Measurements from ENCODE around the gene NYAP2. TPM values are rescaled to one million over a fixed set of nuclear protein-coding genes. Genes with fewer than 3 reads are reported as not detected.

The NYAP2 gene
- polyA plus RNA-seq: under 1 TPM; 0.08 to 0.09 TPM

DNA sequence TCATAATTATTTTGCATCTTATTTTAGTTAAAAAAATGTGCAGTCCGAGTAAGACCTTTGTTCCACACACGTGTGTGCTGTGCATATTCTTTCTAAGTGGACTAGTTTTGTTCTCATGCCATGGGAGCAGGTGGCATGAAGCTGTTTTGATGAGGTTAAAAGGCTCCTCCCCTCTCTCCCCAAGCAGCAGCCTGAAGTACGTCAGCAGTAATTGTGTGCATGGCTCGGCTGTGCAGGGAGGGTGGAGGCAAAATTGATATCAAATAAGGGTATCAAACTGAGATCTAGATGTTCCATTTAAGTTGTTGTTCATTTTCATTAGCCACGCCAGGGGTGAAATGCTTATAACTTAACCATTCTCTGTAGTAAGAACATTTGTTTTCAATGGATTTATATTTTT lies at the start of gene NYAP2:
NYAP2 (plus strand) TSS at position 207 of the 400 bp plus-strand sequence. CDS start 9,171 bp downstream, outside the sequence.
- no peak within 1 kb of the TSS for H3K4me3 ChIP-seq (ENCODE audit: low read depth in 1 of 2, low read length in 2 of 2)
- H3K36me3 ChIP-seq (ENCODE audit: control insufficient read depth in 2 of 2, insufficient read depth in 2 of 2, low read length in 1 of 2): no peaks in the 10 kb centered on the region
- H3K9me3 ChIP-seq (ENCODE audit: control insufficient read depth in 2 of 2, insufficient read depth in 1 of 2, low read depth in 1 of 2, low read length in 1 of 2): no peaks in the 10 kb centered on the region
- H3K4me1 ChIP-seq (ENCODE audit: control insufficient read depth in 2 of 2, insufficient read depth in 2 of 2, low read length in 1 of 2): no peaks in the 10 kb centered on the region
- WGBS, 2 donors: 57 to 67% methylated on average over 5 of the region's 5 CpGs
- H3K27ac ChIP-seq (ENCODE audit: low read depth in 2 of 2, low read length in 1 of 2): no peak within 1 kb of the TSS
- no peaks in the 10 kb centered on the region for H3K27me3 ChIP-seq (ENCODE audit: control insufficient read depth in 1 of 2, insufficient read depth in 2 of 2, low read length in 2 of 2)

DNA sequence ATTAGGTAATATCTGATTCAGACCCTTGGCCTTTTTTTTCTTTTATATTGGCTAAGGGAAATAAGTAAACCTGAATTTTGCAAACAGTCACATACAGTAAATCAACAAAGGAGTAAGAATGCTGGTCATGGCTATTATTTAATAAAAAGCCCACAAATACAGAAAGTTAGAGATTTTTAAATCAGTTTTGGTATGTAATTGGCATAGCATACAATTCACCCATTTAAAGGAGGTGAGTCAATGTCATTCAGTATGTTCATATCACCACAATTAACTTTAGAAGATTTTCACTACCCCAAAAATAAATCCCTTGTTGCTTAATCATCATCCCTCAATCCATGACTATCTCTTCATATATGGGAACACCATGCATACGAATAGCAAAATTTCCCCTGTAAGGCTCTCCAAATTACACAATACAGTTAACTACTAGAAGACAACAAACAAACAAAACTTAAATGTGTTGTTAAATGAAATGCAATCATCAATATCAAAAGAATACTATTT lies 45.9 kb upstream of the NYAP2 start:
- Histone ChIP-seq H3K4me1 (ENCODE audit: control insufficient read depth in 2 of 2, insufficient read depth in 2 of 2, low read length in 1 of 2) (no peaks in the 10 kb centered on the region), H3K9me3 (ENCODE audit: control insufficient read depth in 2 of 2, insufficient read depth in 1 of 2, low read depth in 1 of 2, low read length in 1 of 2) (no peaks in the 10 kb centered on the region), H3K27ac (ENCODE audit: low read depth in 2 of 2, low read length in 1 of 2) (no peak overlapping the region), H3K36me3 (ENCODE audit: control insufficient read depth in 2 of 2, insufficient read depth in 2 of 2, low read length in 1 of 2) (no peaks in the 10 kb centered on the region), H3K4me3 (ENCODE audit: low read depth in 1 of 2, low read length in 2 of 2) (no peak overlapping the region), H3K27me3 (ENCODE audit: control insufficient read depth in 1 of 2, insufficient read depth in 2 of 2, low read length in 2 of 2) (no peaks in the 10 kb centered on the region)
- WGBS, 2 donors: 85 to 91% methylated on average over 1 of the region's 1 CpG

DNA sequence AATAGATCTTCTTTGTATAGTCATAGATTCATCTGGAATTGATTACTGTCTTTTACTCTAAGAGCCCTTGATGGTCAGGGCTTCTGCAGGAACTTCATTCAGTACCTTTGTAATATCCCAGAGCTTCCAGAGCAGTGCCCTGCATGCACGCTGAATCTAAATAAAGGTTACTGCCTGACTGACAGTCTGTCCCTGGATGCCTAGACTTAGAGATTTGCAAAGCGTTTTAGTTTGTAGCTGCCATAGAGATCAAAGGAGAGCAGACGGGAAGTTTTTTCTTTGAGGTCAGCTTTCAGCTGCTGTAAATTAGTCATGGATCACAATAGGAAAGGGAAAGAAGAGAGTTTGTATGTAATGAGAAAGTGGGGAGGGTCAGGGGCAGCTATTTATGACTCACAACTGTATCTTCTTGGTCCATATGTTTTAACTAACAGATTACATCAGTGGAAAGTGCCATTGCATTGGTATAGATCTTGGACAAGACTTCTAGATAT lies 45.2 kb upstream of the NYAP2 start:
- Histone ChIP-seq H3K27me3 (ENCODE audit: control insufficient read depth in 1 of 2, insufficient read depth in 2 of 2, low read length in 2 of 2) (no peaks in the 10 kb centered on the region), H3K4me1 (ENCODE audit: control insufficient read depth in 2 of 2, insufficient read depth in 2 of 2, low read length in 1 of 2) (no peaks in the 10 kb centered on the region), H3K27ac (ENCODE audit: low read depth in 2 of 2, low read length in 1 of 2) (no peak overlapping the region), H3K36me3 (ENCODE audit: control insufficient read depth in 2 of 2, insufficient read depth in 2 of 2, low read length in 1 of 2) (no peaks in the 10 kb centered on the region), H3K4me3 (ENCODE audit: low read depth in 1 of 2, low read length in 2 of 2) (no peak overlapping the region), H3K9me3 (ENCODE audit: control insufficient read depth in 2 of 2, insufficient read depth in 1 of 2, low read depth in 1 of 2, low read length in 1 of 2) (no peaks in the 10 kb centered on the region)
- whole genome bisulfite sequencing, 2 donors: 16 to 26% methylated on average over 3 of the region's 3 CpGs

DNA sequence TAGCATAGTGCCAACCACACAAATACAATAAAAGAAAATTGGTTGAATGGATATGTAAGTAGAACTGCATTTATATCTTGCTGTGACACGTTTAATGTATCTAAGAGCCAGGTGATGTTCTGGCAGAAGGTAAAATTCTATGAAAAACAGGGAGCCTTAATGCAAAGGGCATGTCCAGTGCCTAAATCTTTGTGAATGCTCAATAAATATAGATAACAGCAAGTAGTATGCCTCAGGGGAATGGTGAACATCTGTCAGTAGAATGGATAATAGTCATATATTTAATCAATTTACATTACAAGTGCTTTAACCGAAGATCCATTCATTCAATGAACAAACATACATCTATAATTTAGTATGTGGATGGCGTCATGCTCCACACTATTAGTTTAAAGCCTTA lies 43.7 kb upstream of the NYAP2 start:
- Histone ChIP-seq H3K27ac (ENCODE audit: low read depth in 2 of 2, low read length in 1 of 2) (no peak overlapping the region), H3K4me1 (ENCODE audit: control insufficient read depth in 2 of 2, insufficient read depth in 2 of 2, low read length in 1 of 2) (no peaks in the 10 kb centered on the region), H3K4me3 (ENCODE audit: low read depth in 1 of 2, low read length in 2 of 2) (no peak overlapping the region), H3K9me3 (ENCODE audit: control insufficient read depth in 2 of 2, insufficient read depth in 1 of 2, low read depth in 1 of 2, low read length in 1 of 2) (no peaks in the 10 kb centered on the region), H3K27me3 (ENCODE audit: control insufficient read depth in 1 of 2, insufficient read depth in 2 of 2, low read length in 2 of 2) (no peaks in the 10 kb centered on the region), H3K36me3 (ENCODE audit: control insufficient read depth in 2 of 2, insufficient read depth in 2 of 2, low read length in 1 of 2) (no peaks in the 10 kb centered on the region)
- WGBS, 2 donors: 62 to 66% methylated on average over 3 of the region's 3 CpGs

DNA sequence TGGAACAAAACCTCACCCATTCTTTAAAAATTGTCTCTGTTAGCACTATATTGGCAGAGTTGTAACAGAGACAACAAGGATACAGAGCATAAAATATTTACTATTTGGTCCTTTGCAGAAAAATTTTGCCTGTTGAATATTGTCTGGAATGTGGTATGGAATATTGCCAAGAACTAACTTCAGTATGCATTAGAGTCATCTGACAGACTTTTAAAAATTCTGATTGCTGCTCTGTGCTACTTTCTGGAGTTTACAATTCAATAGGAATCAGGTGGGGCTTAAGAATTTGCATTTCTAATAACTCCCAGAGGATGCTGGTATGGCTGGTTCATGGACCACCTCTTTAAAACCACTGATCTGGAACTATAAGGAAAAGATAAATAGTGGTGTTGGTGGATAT lies 32.8 kb upstream of the NYAP2 start:
- Histone ChIP-seq H3K36me3 (ENCODE audit: control insufficient read depth in 2 of 2, insufficient read depth in 2 of 2, low read length in 1 of 2) (no peaks in the 10 kb centered on the region), H3K27ac (ENCODE audit: low read depth in 2 of 2, low read length in 1 of 2) (no peak overlapping the region), H3K27me3 (ENCODE audit: control insufficient read depth in 1 of 2, insufficient read depth in 2 of 2, low read length in 2 of 2) (no peaks in the 10 kb centered on the region), H3K4me3 (ENCODE audit: low read depth in 1 of 2, low read length in 2 of 2) (no peak overlapping the region), H3K9me3 (ENCODE audit: control insufficient read depth in 2 of 2, insufficient read depth in 1 of 2, low read depth in 1 of 2, low read length in 1 of 2) (no peaks in the 10 kb centered on the region), H3K4me1 (ENCODE audit: control insufficient read depth in 2 of 2, insufficient read depth in 2 of 2, low read length in 1 of 2) (no peaks in the 10 kb centered on the region)

DNA sequence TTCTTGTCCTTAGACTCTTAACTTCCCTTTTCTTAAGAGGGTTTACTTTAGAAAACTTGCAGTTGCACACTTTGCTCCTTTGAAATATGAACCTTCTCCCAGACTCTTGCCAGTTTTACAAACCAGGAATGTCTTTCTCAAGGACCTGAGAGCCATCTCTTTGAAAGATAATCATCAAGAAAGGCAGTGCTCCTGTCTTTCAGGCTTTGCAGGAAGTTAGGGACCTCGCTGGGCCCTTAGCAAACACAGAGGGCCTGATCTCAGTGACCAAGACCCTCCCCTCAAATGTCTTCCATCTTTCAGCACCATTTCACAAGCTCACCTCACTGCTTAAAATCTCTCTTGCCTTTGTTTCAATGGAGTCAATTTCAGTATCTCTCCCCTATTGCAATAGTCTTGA lies 32.0 kb upstream of the NYAP2 start:
- Histone ChIP-seq H3K27me3 (ENCODE audit: control insufficient read depth in 1 of 2, insufficient read depth in 2 of 2, low read length in 2 of 2) (no peaks in the 10 kb centered on the region), H3K4me1 (ENCODE audit: control insufficient read depth in 2 of 2, insufficient read depth in 2 of 2, low read length in 1 of 2) (no peaks in the 10 kb centered on the region), H3K4me3 (ENCODE audit: low read depth in 1 of 2, low read length in 2 of 2) (no peak overlapping the region), H3K9me3 (ENCODE audit: control insufficient read depth in 2 of 2, insufficient read depth in 1 of 2, low read depth in 1 of 2, low read length in 1 of 2) (no peaks in the 10 kb centered on the region), H3K36me3 (ENCODE audit: control insufficient read depth in 2 of 2, insufficient read depth in 2 of 2, low read length in 1 of 2) (no peaks in the 10 kb centered on the region), H3K27ac (ENCODE audit: low read depth in 2 of 2, low read length in 1 of 2) (no peak overlapping the region)
- 28 to 61% methylated on average over 1 of the region's 1 CpG for WGBS, 2 donors

DNA sequence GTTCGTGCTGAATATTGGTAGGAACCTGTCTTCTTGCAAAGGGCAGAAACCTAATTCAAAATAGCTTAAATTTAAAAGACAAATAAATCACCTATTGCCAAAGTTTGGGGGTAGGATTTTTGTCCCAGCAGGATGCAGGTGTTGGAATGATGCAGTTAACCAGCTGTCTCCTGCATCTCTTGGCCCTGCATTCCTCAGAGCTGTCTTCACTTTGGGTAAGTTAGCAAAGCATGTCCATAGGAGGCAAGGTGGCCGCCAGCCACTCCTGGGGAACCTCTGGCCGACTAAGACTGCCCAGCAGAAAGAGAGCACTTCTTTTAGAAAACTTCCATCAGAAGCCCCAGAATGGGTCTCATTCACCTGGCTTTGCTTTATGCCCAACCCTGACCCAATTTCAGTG lies 20.5 kb upstream of the NYAP2 start:
- Histone ChIP-seq H3K27ac (ENCODE audit: low read depth in 2 of 2, low read length in 1 of 2) (no peak overlapping the region), H3K36me3 (ENCODE audit: control insufficient read depth in 2 of 2, insufficient read depth in 2 of 2, low read length in 1 of 2) (no peaks in the 10 kb centered on the region), H3K4me3 (ENCODE audit: low read depth in 1 of 2, low read length in 2 of 2) (no peak overlapping the region), H3K27me3 (ENCODE audit: control insufficient read depth in 1 of 2, insufficient read depth in 2 of 2, low read length in 2 of 2) (no peaks in the 10 kb centered on the region), H3K9me3 (ENCODE audit: control insufficient read depth in 2 of 2, insufficient read depth in 1 of 2, low read depth in 1 of 2, low read length in 1 of 2) (peaks cover 2% of the 10 kb centered on the region in 2 donors), H3K4me1 (ENCODE audit: control insufficient read depth in 2 of 2, insufficient read depth in 2 of 2, low read length in 1 of 2) (no peaks in the 10 kb centered on the region)
- WGBS, 2 donors: 61 to 62% methylated on average over 3 of the region's 3 CpGs

DNA sequence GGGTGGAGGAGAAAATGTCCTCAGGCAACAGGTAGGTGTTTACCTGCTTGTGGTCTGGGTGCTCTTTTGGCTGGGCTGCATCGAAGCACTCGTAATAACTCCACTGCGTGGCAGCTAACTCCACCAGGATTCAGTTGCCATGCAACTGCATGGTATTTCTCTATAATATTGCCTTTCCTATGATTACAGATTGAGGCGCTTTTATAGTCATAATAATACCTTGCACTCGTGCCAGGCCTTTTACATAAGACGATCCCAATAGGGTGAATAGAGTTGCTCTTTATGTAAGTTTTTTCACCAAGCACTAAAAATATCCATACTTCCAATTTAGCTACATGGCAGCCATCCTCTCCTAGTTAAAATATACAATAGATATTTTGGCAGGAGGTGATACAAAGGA lies 19.7 kb upstream of the NYAP2 start:
- Histone ChIP-seq H3K4me1 (ENCODE audit: control insufficient read depth in 2 of 2, insufficient read depth in 2 of 2, low read length in 1 of 2) (no peaks in the 10 kb centered on the region), H3K9me3 (ENCODE audit: control insufficient read depth in 2 of 2, insufficient read depth in 1 of 2, low read depth in 1 of 2, low read length in 1 of 2) (peaks cover 2% of the 10 kb centered on the region in 2 donors), H3K27ac (ENCODE audit: low read depth in 2 of 2, low read length in 1 of 2) (no peak overlapping the region), H3K36me3 (ENCODE audit: control insufficient read depth in 2 of 2, insufficient read depth in 2 of 2, low read length in 1 of 2) (no peaks in the 10 kb centered on the region), H3K27me3 (ENCODE audit: control insufficient read depth in 1 of 2, insufficient read depth in 2 of 2, low read length in 2 of 2) (no peaks in the 10 kb centered on the region), H3K4me3 (ENCODE audit: low read depth in 1 of 2, low read length in 2 of 2) (no peak overlapping the region)
- 78 to 85% methylated on average over 6 of the region's 6 CpGs for WGBS, 2 donors

DNA sequence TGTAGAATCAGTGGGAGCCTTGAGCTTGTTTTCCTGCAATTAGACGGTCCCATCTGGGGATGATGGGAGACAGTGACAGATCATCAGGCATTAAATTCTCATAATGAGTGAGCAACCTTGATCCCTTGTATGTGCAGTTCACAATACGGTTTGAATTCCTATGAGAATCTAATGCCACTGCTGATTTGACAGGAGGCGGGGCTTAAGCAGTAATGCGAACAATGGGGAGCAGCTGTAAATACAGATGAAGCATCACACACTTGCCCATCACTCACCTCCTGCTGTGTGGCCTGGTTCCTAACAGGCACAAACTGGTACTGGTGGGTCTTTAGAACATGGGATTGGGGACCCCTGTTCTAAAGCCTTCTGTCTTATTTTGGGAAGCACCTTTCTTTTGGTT lies 17.9 kb upstream of the NYAP2 start:
- WGBS, 2 donors: 84 to 85% methylated on average over 4 of the region's 4 CpGs
- H3K27me3 ChIP-seq (ENCODE audit: control insufficient read depth in 1 of 2, insufficient read depth in 2 of 2, low read length in 2 of 2): no peaks in the 10 kb centered on the region
- H3K4me1 ChIP-seq (ENCODE audit: control insufficient read depth in 2 of 2, insufficient read depth in 2 of 2, low read length in 1 of 2): no peaks in the 10 kb centered on the region
- no peak overlapping the region for H3K4me3 ChIP-seq (ENCODE audit: low read depth in 1 of 2, low read length in 2 of 2)
- H3K9me3 ChIP-seq (ENCODE audit: control insufficient read depth in 2 of 2, insufficient read depth in 1 of 2, low read depth in 1 of 2, low read length in 1 of 2): peaks cover 2% of the 10 kb centered on the region in 2 donors
- no peaks in the 10 kb centered on the region for H3K36me3 ChIP-seq (ENCODE audit: control insufficient read depth in 2 of 2, insufficient read depth in 2 of 2, low read length in 1 of 2)
- no peak overlapping the region for H3K27ac ChIP-seq (ENCODE audit: low read depth in 2 of 2, low read length in 1 of 2)

DNA sequence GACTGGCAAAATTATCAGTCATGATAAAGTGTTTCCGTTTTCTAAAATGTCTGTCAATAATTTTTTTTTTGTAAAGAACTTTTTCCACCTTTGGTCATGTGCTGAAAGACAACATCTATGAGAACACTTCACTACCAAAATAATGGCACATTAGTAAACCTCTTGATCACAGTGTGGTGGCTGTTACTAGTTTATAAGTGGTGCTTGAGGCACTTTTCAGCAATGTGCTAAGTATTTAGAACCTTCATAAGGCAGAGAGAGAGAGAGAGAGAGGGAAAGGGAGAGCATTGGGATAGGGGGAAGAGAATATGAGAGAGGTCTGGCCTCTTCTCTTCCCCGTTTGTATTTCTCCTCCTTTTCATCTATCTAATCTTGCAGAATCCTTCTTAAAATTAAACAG lies 1.1 kb upstream of the NYAP2 start:
- Histone ChIP-seq H3K27ac (ENCODE audit: low read depth in 2 of 2, low read length in 1 of 2) (no peak overlapping the region), H3K36me3 (ENCODE audit: control insufficient read depth in 2 of 2, insufficient read depth in 2 of 2, low read length in 1 of 2) (no peaks in the 10 kb centered on the region), H3K9me3 (ENCODE audit: control insufficient read depth in 2 of 2, insufficient read depth in 1 of 2, low read depth in 1 of 2, low read length in 1 of 2) (no peaks in the 10 kb centered on the region), H3K4me3 (ENCODE audit: low read depth in 1 of 2, low read length in 2 of 2) (no peak overlapping the region), H3K4me1 (ENCODE audit: control insufficient read depth in 2 of 2, insufficient read depth in 2 of 2, low read length in 1 of 2) (no peaks in the 10 kb centered on the region), H3K27me3 (ENCODE audit: control insufficient read depth in 1 of 2, insufficient read depth in 2 of 2, low read length in 2 of 2) (no peaks in the 10 kb centered on the region)
- WGBS, 2 donors: 49 to 60% methylated on average over 2 of the region's 2 CpGs

Measured in esophagus (tissue), 2 donors.